ENCODE results near the gene PRDM5.

PRDM5 gene

DNA sequence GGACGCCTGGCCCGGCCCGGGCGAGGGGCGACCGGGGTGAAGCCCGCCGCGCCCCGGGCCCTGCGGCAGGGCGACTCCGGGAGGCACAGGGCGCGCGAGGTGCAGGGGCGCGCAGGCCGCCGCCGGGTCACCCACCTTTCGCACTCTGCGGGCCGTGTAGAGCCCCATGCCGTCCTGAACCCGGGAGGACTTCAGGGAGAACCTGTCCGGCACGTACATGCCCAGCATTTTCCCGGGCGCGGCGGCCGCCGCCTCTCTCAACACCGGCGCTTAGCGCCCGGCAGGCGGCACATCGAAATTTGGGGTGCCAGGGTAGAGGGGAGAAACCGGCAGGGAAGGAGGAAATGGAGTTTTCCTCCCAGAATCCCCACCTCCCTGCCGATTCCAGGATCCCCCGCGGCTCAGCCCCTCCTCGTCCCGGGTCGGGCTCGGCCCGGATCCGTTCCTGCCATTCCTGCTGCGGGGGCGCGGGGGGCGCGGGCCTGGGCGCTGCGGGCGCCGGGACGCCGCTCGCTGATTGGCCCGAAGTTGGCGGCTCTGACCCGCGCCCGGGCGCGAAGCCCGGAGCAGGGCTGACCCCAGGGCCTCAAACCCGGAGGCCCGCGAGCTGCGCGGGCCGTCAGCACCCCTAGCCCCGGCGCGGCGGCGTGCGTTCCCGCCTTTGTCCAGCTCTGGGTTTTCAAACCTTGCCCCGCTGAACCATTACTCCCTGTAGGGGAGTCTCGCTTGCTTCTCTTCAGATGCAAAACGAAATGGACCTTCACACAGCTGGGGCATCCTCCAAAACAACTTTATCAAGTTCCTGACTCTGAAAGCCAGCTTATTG lies at the start of gene PRDM5:
Gene PRDM5 (minus strand): TSS at position 346 of the 826 bp plus-strand sequence. CDS start 118 bp downstream, at position 228.
- no peaks in the 10 kb centered on the region for H3K36me3 Mint-ChIP-seq
- H3K4me3 Mint-ChIP-seq, result peak within 1 kb of the TSS; percentile 99
- peaks cover 23% of the 10 kb centered on the region for H3K4me1 Mint-ChIP-seq
- H3K27ac Mint-ChIP-seq, result peak within 1 kb of the TSS; percentile 95
- no peaks in the 10 kb centered on the region for H3K9me3 Mint-ChIP-seq
- H3K27me3 Mint-ChIP-seq, result peaks cover 5% of the 10 kb centered on the region

DNA sequence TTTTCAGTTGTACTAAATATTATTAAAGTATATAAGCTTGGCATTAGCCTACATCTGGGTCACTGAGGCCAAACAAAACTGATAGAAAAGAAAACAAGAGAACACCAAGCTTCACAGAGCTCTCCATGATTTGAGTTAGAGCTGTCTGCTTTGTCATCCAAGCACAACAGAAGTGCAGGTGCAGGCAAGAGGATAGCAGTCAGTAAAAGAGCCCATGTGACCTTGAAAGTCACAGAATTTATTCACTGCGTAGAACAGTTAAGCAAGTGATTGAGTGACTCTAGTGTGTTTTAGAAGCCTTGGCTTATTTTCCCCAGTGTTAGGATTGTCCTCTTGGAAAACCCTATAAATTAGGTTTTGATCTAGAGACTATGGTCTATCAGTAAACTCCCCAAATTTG lies 49.4 kb upstream of the PRDM5 start:
- Mint-ChIP-seq H3K4me1 (no peaks in the 10 kb centered on the region), H3K27me3 (peaks cover 2% of the 10 kb centered on the region)

DNA sequence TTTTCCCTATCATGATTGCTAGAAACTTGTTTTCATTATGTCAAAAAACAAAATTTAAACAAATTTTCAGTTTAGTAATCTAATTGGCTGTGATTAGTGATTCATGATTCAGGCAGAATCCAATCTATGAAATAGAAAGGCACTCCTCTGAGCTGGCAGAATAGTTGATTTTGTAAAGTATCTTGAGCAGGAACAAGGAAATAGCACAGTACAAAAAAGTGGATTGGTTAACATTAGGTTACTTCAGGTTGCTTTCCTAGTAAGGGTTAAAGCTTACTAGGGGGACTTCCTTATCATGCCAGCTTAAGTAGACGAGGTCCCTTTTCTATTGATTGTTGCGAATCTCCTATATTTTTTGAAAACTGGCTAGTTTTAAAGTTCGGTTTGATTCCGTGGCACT lies 43.4 kb upstream of the PRDM5 start:
- Mint-ChIP-seq H3K9me3 (no peaks in the 10 kb centered on the region), H3K4me3 (no peak overlapping the region), H3K27me3 (peaks cover 2% of the 10 kb centered on the region), H3K27ac (no peak overlapping the region), H3K36me3 (no peaks in the 10 kb centered on the region), H3K4me1 (no peaks in the 10 kb centered on the region)

More for the DNA sequence above, 49.4 kb upstream of the PRDM5 start:
- Mint-ChIP-seq H3K36me3 (no peaks in the 10 kb centered on the region), H3K4me3 (no peak overlapping the region), H3K9me3 (no peaks in the 10 kb centered on the region), H3K27ac (no peak overlapping the region)

DNA sequence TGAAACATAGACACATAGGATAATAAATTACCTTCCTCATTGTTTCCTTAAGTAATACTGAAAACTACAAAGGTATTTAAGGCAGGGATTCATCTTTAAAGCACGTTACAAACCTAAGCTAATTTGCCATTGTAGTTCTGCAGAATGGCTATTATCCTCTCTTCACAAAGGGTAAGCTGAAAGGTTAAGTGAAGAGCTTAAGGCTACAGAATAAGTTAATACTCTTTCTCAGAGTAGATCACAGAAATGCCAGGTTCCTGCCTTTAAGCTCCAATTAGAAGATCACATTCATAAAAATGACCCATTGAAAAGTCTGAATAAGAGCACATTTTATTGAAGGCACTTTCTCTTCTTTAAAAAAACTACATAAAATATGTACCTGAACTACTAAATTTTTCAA lies 42.1 kb upstream of the PRDM5 start:
- H3K27me3 Mint-ChIP-seq, result peaks cover 2% of the 10 kb centered on the region
- H3K4me3 Mint-ChIP-seq, result no peak overlapping the region
- no peak overlapping the region for H3K27ac Mint-ChIP-seq
- no peaks in the 10 kb centered on the region for H3K36me3 Mint-ChIP-seq
- no peaks in the 10 kb centered on the region for H3K4me1 Mint-ChIP-seq
- no peaks in the 10 kb centered on the region for H3K9me3 Mint-ChIP-seq

DNA sequence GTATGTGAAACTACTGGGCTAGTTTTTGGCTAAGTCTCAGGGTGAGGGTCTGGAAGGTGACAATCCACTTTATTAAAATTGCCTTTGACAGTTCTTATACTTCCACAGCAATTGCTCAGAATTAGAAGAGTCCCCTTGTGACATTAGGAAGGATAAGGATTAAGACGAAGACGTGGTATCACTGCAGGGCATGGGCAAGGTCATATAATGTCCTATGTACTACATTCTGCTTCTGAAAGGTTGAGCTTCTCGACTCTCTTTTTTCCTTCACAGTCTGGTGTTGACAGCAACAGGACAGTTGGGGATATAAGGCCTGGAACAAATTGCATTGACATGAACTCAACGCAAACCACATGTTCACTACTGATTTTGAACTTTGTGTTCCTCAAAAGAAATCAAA lies 40.9 kb upstream of the PRDM5 start:
- no peak overlapping the region for H3K27ac Mint-ChIP-seq
- H3K9me3 Mint-ChIP-seq, result no peaks in the 10 kb centered on the region
- H3K4me1 Mint-ChIP-seq, result no peaks in the 10 kb centered on the region
- peaks cover 2% of the 10 kb centered on the region for H3K36me3 Mint-ChIP-seq
- no peaks in the 10 kb centered on the region for H3K27me3 Mint-ChIP-seq
- no peak overlapping the region for H3K4me3 Mint-ChIP-seq

DNA sequence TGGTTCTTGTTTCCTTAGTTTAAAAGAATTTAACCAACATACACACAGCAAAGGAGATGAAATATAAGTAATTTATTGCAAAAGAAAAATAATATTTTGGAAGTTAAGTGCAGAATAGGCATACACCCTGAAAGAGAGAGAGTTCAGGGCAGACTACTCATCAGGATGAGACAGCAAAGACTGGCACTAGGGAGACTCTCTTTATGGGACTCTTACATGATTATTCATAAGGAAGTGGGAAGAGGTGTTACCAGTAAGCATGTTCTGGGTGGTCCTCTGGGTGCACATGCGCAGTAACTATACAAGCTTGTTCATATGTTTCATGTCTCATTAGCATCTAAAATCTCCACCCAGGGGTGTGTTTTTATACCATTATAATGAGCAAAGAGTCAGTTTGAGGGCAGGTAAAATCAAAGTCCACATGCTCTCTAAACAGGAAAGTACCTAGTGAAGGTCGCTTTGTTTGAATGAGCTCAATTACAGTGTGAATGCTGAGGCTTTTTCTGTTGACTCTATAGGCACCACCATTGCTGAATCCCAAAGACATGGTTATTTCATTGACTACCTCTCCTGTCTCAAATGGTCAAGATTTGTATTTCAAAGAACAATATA lies 38.2 kb upstream of the PRDM5 start:
- H3K36me3 Mint-ChIP-seq, result peaks cover 2% of the 10 kb centered on the region
- H3K9me3 Mint-ChIP-seq, result no peaks in the 10 kb centered on the region
- no peaks in the 10 kb centered on the region for H3K4me1 Mint-ChIP-seq
- H3K27ac Mint-ChIP-seq, result no peak overlapping the region
- H3K4me3 Mint-ChIP-seq, result no peak overlapping the region
- H3K27me3 Mint-ChIP-seq, result no peaks in the 10 kb centered on the region

DNA sequence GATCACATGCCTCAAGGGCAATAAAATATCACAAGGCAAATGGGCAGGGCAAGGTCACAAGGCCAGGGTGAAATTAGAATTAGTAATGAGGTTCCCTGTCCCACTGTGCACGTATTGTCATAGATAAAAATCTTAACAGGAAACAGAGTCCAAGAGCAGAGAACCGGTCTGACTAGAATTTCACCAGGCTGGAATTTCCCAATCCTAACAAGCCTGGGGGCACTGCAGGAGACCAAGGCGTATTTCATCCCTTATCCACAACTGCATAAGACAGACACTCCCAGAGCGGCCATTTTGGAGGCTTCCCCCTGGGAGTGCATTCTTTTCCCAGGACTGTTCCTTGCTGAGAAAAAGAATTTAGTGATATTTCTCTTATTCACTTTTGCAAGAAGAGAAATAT lies 25.9 kb upstream of the PRDM5 start:
- Mint-ChIP-seq H3K9me3 (peaks cover 16% of the 10 kb centered on the region), H3K36me3 (peaks cover 10% of the 10 kb centered on the region), H3K27me3 (no peaks in the 10 kb centered on the region), H3K27ac (no peak overlapping the region), H3K4me3 (no peak overlapping the region), H3K4me1 (no peaks in the 10 kb centered on the region)

DNA sequence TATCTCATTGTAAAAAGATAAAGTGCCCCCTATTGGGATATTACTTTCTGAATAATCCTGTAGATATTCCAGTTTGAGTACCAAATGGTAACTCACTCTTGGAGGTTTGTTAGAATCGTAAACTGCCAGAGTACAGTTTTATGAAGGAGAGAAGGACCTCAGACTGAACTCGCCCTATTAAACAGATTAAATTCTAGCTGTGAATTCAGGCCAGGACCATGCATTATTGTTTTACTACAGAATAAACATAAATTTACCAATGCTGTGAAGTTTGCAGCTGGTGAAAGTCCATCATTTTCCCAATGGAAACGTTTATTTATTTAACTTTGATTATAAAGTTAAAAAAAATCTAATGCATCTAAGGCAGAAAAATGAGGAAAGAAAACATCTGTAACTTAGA lies 20.2 kb upstream of the PRDM5 start:
- Mint-ChIP-seq H3K27ac (no peak overlapping the region), H3K9me3 (peaks cover 13% of the 10 kb centered on the region), H3K4me1 (no peaks in the 10 kb centered on the region), H3K36me3 (peaks cover 8% of the 10 kb centered on the region), H3K27me3 (no peaks in the 10 kb centered on the region), H3K4me3 (no peak overlapping the region)

DNA sequence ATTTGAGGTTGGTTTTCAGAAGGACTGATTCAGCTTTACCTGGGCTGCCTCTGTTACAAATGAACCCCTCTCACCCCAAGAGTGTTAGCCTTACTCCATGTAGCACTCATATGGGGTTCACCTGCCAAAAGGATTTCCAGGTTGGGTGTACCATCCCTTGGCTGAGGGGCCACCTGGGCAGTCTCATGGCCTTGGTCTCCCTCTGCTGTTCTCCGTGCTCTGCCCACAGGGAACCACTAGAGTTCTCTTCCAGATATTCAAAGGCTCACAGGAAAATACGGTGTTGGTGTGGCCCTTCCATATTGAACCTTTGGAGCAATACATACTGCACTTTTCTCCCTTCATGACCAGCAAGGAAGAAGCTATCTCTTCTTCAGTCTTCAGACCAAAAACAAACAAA lies 18.0 kb upstream of the PRDM5 start:
- Mint-ChIP-seq H3K27me3 (peaks cover 2% of the 10 kb centered on the region), H3K4me1 (no peaks in the 10 kb centered on the region)

DNA sequence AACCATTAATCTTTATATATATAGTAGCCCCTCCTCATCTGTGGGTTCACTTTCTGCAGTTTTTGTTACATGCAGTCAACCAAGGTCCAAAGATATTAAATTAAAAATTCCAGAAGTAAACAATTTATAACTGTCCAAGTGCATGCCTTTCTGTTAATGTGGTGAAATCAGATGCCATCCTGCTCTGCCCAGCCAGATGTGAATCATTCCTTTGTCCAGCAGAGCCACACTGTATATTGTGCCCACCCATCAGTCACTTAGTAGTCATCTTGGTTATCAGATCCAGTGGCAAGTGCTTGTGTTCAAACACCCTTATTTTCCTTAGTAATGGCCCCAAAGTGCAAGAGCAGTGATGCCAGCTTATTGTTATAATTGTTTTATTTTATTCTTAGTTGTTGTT lies 17.2 kb upstream of the PRDM5 start:
- Mint-ChIP-seq H3K27ac (no peak overlapping the region), H3K36me3 (peaks cover 2% of the 10 kb centered on the region), H3K4me1 (no peaks in the 10 kb centered on the region), H3K9me3 (peaks cover 13% of the 10 kb centered on the region), H3K4me3 (no peak overlapping the region), H3K27me3 (peaks cover 2% of the 10 kb centered on the region)

More for the DNA sequence above, 18.0 kb upstream of the PRDM5 start:
- no peak overlapping the region for H3K27ac Mint-ChIP-seq
- H3K36me3 Mint-ChIP-seq, result peaks cover 5% of the 10 kb centered on the region
- H3K4me3 Mint-ChIP-seq, result no peak overlapping the region
- H3K9me3 Mint-ChIP-seq, result peaks cover 21% of the 10 kb centered on the region

DNA sequence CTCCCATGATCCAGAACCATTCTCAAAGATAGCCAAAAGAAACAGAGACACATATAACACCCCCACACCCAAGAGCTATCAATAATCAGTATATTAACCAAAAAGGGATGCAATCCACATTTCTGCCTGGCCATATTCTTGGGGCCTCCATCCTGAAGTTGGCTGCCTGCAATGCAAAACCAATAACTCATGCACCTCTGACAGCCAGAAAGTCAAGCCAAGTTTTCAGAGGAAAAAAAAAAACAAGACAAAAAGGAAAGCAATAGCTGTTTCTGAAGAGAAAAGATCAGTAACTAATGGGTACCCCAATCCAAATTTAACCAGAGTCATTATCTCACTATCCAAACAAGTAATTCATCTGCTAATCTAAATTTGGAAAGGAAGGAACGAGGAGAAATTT lies 7.3 kb upstream of the PRDM5 start:
- Mint-ChIP-seq H3K4me1 (no peaks in the 10 kb centered on the region), H3K27ac (no peak overlapping the region), H3K4me3 (no peak overlapping the region), H3K36me3 (no peaks in the 10 kb centered on the region), H3K9me3 (no peaks in the 10 kb centered on the region), H3K27me3 (no peaks in the 10 kb centered on the region)

DNA sequence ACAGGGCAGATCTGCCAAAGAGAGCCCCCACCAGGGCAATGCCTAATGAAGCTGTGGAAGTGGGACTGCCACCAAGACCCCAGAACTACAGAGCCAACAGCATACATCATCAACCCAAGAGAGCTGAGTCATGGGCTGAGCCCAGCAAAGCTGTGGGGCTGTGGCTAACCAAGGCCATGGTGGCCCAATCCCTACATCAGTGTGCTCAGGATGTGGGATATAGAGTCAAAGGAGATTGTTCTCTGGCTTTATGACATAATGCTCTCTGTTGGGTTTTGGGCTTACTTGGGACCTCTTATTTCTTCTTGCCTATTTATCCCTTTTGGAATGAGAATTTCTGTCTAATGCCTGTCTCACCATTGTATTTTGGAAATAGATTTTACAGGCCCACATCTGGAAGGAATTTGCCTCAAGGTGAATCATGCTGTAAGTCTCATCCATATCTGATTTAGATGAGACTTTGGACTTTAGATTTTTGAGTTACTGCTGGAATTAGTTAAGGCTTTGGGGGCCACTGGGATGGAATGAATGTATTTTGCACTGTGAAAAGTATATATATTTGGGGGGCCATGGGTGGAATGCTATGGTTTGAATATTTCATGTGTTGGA lies 5.4 kb upstream of the PRDM5 start:
- peaks cover 7% of the 10 kb centered on the region for H3K4me1 Mint-ChIP-seq
- H3K4me3 Mint-ChIP-seq, result no peak overlapping the region
- no peaks in the 10 kb centered on the region for H3K9me3 Mint-ChIP-seq
- H3K27ac Mint-ChIP-seq, result no peak overlapping the region
- H3K27me3 Mint-ChIP-seq, result peaks cover 1% of the 10 kb centered on the region
- no peaks in the 10 kb centered on the region for H3K36me3 Mint-ChIP-seq

DNA sequence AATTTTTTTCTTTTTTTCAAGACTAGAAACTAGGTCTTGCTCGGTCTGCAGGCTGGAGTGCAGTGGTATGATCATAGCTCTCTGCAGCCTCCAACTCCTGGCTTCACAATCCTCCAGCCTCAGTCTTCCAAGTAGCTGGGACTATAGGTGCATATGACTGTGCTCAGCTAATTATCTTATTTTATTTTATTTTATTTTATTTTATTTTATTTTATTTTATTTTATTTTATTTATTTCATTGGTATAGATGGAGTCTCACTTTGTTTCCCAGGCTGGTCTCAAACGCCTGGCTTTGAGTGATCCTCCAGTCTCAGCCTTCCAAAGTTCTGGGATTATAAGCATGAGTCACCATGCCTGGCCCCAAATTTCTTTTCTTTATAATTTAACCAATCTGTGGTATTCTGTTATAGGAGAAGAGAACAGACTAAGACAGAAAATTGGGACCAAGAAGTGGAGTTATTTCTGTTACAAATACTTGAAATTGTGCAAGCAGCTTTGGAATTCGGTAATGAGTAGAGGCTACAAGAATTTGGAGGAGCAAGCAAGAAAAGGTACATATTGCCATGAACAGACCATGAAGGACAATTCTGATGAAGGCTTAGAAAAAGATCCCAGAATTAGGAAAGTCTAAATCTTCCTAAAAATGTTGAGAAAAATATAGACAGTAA lies 4.0 kb upstream of the PRDM5 start:
- Mint-ChIP-seq H3K4me3 (no peak overlapping the region), H3K9me3 (no peaks in the 10 kb centered on the region), H3K36me3 (no peaks in the 10 kb centered on the region), H3K27me3 (peaks cover 5% of the 10 kb centered on the region), H3K27ac (no peak overlapping the region), H3K4me1 (peaks cover 13% of the 10 kb centered on the region)

DNA sequence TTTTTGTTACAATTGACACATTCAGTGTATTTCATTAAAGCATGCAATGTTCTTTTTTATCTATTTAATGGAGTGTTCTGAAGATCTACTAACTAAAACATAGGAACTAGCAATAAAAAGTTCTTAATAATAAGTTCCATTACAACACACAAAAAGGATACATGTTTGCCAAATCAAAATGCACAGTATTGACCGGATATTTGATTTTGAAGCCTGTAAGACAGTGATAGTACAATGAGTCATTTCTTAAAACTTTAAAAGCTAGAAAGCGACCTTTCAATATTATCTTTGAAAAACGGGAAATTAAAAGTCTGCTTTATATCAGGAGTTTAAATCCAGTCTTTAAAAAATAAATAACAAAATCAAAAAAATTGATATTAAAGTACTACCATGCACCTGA lies 2.4 kb upstream of the PRDM5 start:
- Mint-ChIP-seq H3K36me3 (no peaks in the 10 kb centered on the region), H3K9me3 (no peaks in the 10 kb centered on the region), H3K4me1 (peaks cover 16% of the 10 kb centered on the region), H3K27ac (no peak overlapping the region), H3K4me3 (no peak overlapping the region), H3K27me3 (peaks cover 5% of the 10 kb centered on the region)

DNA sequence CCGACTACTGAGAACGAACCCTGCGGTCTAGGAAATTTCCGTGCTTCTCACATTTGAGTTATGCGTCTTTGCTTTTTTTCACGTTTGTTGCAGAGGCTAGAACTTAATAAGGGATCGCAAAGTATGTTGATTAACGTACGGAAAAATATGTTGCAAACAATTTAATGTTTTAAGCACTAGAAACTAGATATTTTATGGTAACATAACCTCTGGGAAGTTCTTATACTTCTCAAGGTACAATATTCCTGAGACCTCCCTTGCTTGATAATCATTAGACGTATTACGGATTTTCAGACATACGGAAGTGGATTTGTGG lies 639 bp upstream of the PRDM5 start:
- H3K4me1 Mint-ChIP-seq, result peaks cover 23% of the 10 kb centered on the region
- peak overlapping the region; percentile 88 for H3K4me3 Mint-ChIP-seq
- no peaks in the 10 kb centered on the region for H3K36me3 Mint-ChIP-seq
- H3K27ac Mint-ChIP-seq, result no peak overlapping the region
- H3K27me3 Mint-ChIP-seq, result peaks cover 5% of the 10 kb centered on the region
- no peaks in the 10 kb centered on the region for H3K9me3 Mint-ChIP-seq

Measured in activated naive CD4-positive, alpha-beta T cell treated with anti-CD3 and anti-CD28 coated beads, Interleukin-2, amount 50 U/mL, for 24 hours (primary cell).